Peyer's patch (tissue), 4 donors: ENCODE measurements around the gene ATXN1. TPM values are rescaled to one million over a fixed set of nuclear protein-coding genes. Genes with fewer than 3 reads are reported as not detected.

ENCODE experiments used
- DNase-seq, 3 donors: peaks; one replicate each; pipeline ENCODE4 v3.0.0-alpha.2; 2017 to 2019
- H3K27ac ChIP-seq, 4 donors: fragments of 200-600 bp; sonication (generic); one replicate each; pipeline ENCODE4 v1.5.1; 2016 to 2019
- H3K27me3 ChIP-seq, 2 donors: fragments of 200-600 bp; sonication (generic); one replicate each; pipeline ENCODE4 v1.5.1; 2019
- H3K36me3 ChIP-seq, 3 donors: fragments of 200-600 bp; sonication (generic); one replicate each; pipeline ENCODE4 v1.5.1; 2016 to 2019
- H3K4me1 ChIP-seq, 4 donors: fragments of 200-600 bp; sonication (generic); one replicate each; pipeline ENCODE4 v1.5.1; 2016 to 2019
- H3K4me3 ChIP-seq, 4 donors: fragments of 200-600 bp; sonication (generic); 1 replicate in 3 of 4; 2 replicates in 1 of 4; pipeline ENCODE4 v1.5.1; 2016 to 2019; ENCODE audit warnings: mild to moderate bottlenecking in 1 of 4
- H3K9me3 ChIP-seq, 4 donors: fragments of 200-600 bp; sonication (generic); one replicate each; pipeline ENCODE4 v1.5.1; 2016 to 2019; ENCODE audit warnings: mild to moderate bottlenecking in 1 of 4
- CTCF ChIP-seq, 6 experiments: fragments of 450-650 bp in 4 of 6; fragments of 200-600 bp in 2 of 6; sonication (generic) in 1 of 6; IDR thresholded peaks; one replicate each; pipeline ENCODE4 v1.5.1; 2017 to 2019; ENCODE audit warnings: antibody characterized with exemption in 6 of 6, mild to moderate bottlenecking in 3 of 6, moderate library complexity in 1 of 6
- POLR2A ChIP-seq, 2 donors: fragments of 450-650 bp; IDR thresholded peaks; one replicate each; pipeline ENCODE4 v1.5.1; 2017; ENCODE audit warnings: antibody characterized with exemption in 2 of 2, mild to moderate bottlenecking in 2 of 2, moderate library complexity in 2 of 2
- total RNA-seq, 4 donors: library from RNA; depleted of rRNA; stranded (reverse); fragments of >200 nt; gene quantifications; one replicate each; pipeline ENCODE4 v1.1.0, GENCODE V29; 2016

The ATXN1 gene
- total RNA-seq, 4 donors from 2014 or later = 34.7 to 48.5 (median 43.1) TPM

GRCh38 chr6:16762268-16762549 is 949 bp upstream of the ATXN1 start:
- DNase-seq = no peak
- Histone ChIP-seq H3K4me1 (peaks cover 0 to 23% (median 2%) of the 10 kb centered on the region in 4 donors), H3K27ac (peak overlapping the region; percentile 98 to 99 (median 99)), H3K36me3 (no peaks in the 10 kb centered on the region), H3K27me3 (no peaks in the 10 kb centered on the region), H3K4me3 (peak overlapping the region; percentile 90 to 97 (median 96)), H3K9me3 (no peaks in the 10 kb centered on the region)
- no peak for TF ChIP-seq POLR2A (IDR thresholded peaks at IDR 0.05)

- Histone ChIP-seq H3K36me3 (no peaks in the 10 kb centered on the region), H3K4me3 (peak overlapping the region; percentile 90 to 97 (median 96)), H3K9me3 (no peaks in the 10 kb centered on the region), H3K27me3 (no peaks in the 10 kb centered on the region), H3K27ac (peak overlapping the region; percentile 98 to 99 (median 99)), H3K4me1 (peaks cover 0 to 28% (median 2%) of the 10 kb centered on the region in 4 donors)
- peak; percentile 86 to 94 (median 90) for DNase-seq
- TF ChIP-seq CTCF (IDR thresholded peaks at IDR 0.05) = peak in 5 of 6 experiments; percentile 18 to 59 (median 49)
- TF ChIP-seq POLR2A (IDR thresholded peaks at IDR 0.05) = peak in 1 of 2 donors; percentile 37
These were observed 409 bp upstream of the ATXN1 start for GRCh38 chr6:16761471-16762267.

- Histone ChIP-seq H3K27ac (peak overlapping the region; percentile 98 to 99 (median 99)), H3K27me3 (no peaks in the 10 kb centered on the region), H3K9me3 (no peaks in the 10 kb centered on the region), H3K4me1 (peaks cover 0 to 30% (median 2%) of the 10 kb centered on the region in 4 donors), H3K4me3 (peak overlapping the region; percentile 90 to 97 (median 96)), H3K36me3 (no peaks in the 10 kb centered on the region)
- TF ChIP-seq CTCF (IDR thresholded peaks at IDR 0.05) (peak in 3 of 6 experiments; percentile 15 to 18 (median 15)), POLR2A (IDR thresholded peaks at IDR 0.05) (peak; percentile 87 to 88)
- peak; percentile 87 to 94 (median 94) for DNase-seq
These were observed 1.4 kb downstream of the ATXN1 start for GRCh38 chr6:16759646-16760515.

GRCh38 chr6:16759181-16759645 is 2.0 kb downstream of the ATXN1 start:
- peak in 1 of 3 donors; percentile 47 for DNase-seq
- TF ChIP-seq CTCF (IDR thresholded peaks at IDR 0.05) (no peak), POLR2A (IDR thresholded peaks at IDR 0.05) (no peak)
- H3K4me3 ChIP-seq = peak overlapping the region; percentile 90 to 97 (median 96)
- H3K27ac ChIP-seq = peak overlapping the region; percentile 98 to 99 (median 99)
- no peaks in the 10 kb centered on the region for H3K9me3 ChIP-seq
- H3K27me3 ChIP-seq = no peaks in the 10 kb centered on the region
- H3K36me3 ChIP-seq = no peaks in the 10 kb centered on the region
- H3K4me1 ChIP-seq = peaks cover 0 to 36% (median 4%) of the 10 kb centered on the region in 4 donors

- peak overlapping the region in 2 of 4 donors; percentile 99 for H3K27ac ChIP-seq
- DNase-seq = no peak
- H3K27me3 ChIP-seq = no peaks in the 10 kb centered on the region
- H3K36me3 ChIP-seq = no peaks in the 10 kb centered on the region
- no peaks in the 10 kb centered on the region for H3K9me3 ChIP-seq
- H3K4me3 ChIP-seq = peak overlapping the region in 3 of 4 donors; percentile 90 to 96 (median 95)
- TF ChIP-seq CTCF (IDR thresholded peaks at IDR 0.05) (peak in 1 of 6 experiments; percentile 15), POLR2A (IDR thresholded peaks at IDR 0.05) (no peak)
- peaks cover 0 to 42% (median 2%) of the 10 kb centered on the region in 4 donors for H3K4me1 ChIP-seq
These were observed 2.9 kb downstream of the ATXN1 start for GRCh38 chr6:16758163-16758975.
